ENCODE measurements around the gene MXI1. TPM values are rescaled to one million over a fixed set of nuclear protein-coding genes. Genes with fewer than 3 reads are reported as not detected.

The MXI1 gene
- total and polyA plus RNA-seq, 2 donors (not counting 1 experiment from before 2014, with no cell fraction given) = 12.0 to 32.4 TPM

DNA sequence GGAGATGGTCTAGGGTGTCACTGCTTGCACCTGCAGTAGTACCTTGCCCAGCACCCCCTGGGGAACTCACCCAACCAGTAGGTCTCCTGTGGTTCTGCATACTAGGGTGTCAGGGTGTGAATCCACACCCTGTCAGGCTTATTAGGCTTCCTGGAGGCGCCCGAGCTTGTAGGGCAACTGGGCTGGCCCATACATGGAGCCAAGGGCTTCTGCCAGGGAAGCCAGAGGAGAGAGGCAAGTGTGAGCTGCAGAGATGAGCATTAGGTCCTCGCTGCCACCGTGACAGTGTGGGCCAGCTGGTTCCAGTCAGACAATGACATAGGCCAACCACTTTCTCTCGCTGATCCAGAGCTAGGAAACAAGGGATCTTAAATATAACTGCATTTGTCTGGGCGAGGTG, 11.2 kb downstream of the MXI1 start:
- CTCF ChIA-PET = no interaction called here
- Histone ChIP-seq H3K27ac (ENCODE audit: low read length in 2 of 2) (no peak overlapping the region), H3K9ac (ENCODE audit: low read length) (no peak overlapping the region), H3K4me1 (ENCODE audit: control insufficient read depth in 2 of 2, insufficient read depth in 2 of 2, low read length in 2 of 2) (peaks cover 36 to 40% of the 10 kb centered on the region in 2 donors), H3K4me3 (ENCODE audit: control extremely low read depth in 1 of 5, extremely low read depth in 1 of 5, insufficient read depth in 1 of 5, low read depth in 2 of 5, low read length in 4 of 5) (no peak overlapping the region), H4K20me1 (ENCODE audit: control insufficient read depth, insufficient read depth, low read length, poor library complexity, severe bottlenecking) (no peaks in the 10 kb centered on the region), H3K79me2 (ENCODE audit: control insufficient read depth, insufficient read depth, low read length) (peaks cover 15% of the 10 kb centered on the region), H3K36me3 (replicated peaks in 1 of 2; ENCODE audit: control extremely low read depth in 1 of 2, control insufficient read depth in 1 of 2, extremely low read depth in 1 of 2, insufficient read depth in 2 of 2, low read length in 1 of 2) (no peaks in the 10 kb centered on the region), H3K4me2 (replicated peaks; ENCODE audit: low read depth, low read length, poor library complexity, severe bottlenecking) (peak overlapping the region; percentile 38), H3K9me3 (ENCODE audit: control extremely low read depth in 1 of 3, control insufficient read depth in 2 of 3, insufficient read depth in 1 of 3, low read length in 2 of 3) (no peaks in the 10 kb centered on the region), H3K27me3 (replicated peaks in 1 of 4; ENCODE audit: control extremely low read depth in 1 of 4, control insufficient read depth in 3 of 4, insufficient read depth in 4 of 4, low read length in 3 of 4) (peaks cover 0 to 5% (median 2%) of the 10 kb centered on the region in 4 experiments), H2AFZ (ENCODE audit: insufficient read depth, low read depth, low read length, poor library complexity, severe bottlenecking) (no peak overlapping the region)
- intact Hi-C loops (cut with micrococcal nuclease) = no loop called here
- Mint-ChIP-seq H3K4me3 (no peak overlapping the region), H3K27me3 (peaks cover 3% of the 10 kb centered on the region), H3K27ac (no peak overlapping the region), H3K9me3 (ENCODE audit: insufficient read depth) (no peaks in the 10 kb centered on the region), H3K4me1 (peaks cover 39% of the 10 kb centered on the region)
- WGBS (ENCODE audit: insufficient coverage) = 30% methylated on average over 5 of the region's 6 CpGs
- peak; percentile 38 for DNase-seq
- POLR2A ChIA-PET = interaction anchor here (1.5 kb wide), 1 partner anchor 8 kb away, joined by 4 read pairs; no protein-coding TSS in a partner anchor
- peak; percentile 22 for ATAC-seq (ENCODE audit: low read depth)
- TF ChIP-seq EZH2 (IDR thresholded peaks at IDR 0.05; ENCODE audit: borderline replicate concordance, insufficient read depth, low read depth, low read length, poor library complexity, severe bottlenecking) = no peak
- TF ChIP-seq, protein P1, sequence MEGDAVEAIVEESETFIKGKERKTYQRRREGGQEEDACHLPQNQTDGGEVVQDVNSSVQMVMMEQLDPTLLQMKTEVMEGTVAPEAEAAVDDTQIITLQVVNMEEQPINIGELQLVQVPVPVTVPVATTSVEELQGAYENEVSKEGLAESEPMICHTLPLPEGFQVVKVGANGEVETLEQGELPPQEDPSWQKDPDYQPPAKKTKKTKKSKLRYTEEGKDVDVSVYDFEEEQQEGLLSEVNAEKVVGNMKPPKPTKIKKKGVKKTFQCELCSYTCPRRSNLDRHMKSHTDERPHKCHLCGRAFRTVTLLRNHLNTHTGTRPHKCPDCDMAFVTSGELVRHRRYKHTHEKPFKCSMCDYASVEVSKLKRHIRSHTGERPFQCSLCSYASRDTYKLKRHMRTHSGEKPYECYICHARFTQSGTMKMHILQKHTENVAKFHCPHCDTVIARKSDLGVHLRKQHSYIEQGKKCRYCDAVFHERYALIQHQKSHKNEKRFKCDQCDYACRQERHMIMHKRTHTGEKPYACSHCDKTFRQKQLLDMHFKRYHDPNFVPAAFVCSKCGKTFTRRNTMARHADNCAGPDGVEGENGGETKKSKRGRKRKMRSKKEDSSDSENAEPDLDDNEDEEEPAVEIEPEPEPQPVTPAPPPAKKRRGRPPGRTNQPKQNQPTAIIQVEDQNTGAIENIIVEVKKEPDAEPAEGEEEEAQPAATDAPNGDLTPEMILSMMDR (IDR thresholded peaks at IDR 0.05) = no peak

- H3K4me1 ChIP-seq (ENCODE audit: control insufficient read depth in 2 of 2, insufficient read depth in 2 of 2, low read length in 2 of 2) = peaks cover 25 to 28% of the 10 kb centered on the region in 2 donors
- no peak overlapping the region for H3K4me3 ChIP-seq (ENCODE audit: control extremely low read depth in 1 of 5, extremely low read depth in 1 of 5, insufficient read depth in 1 of 5, low read depth in 2 of 5, low read length in 4 of 5)
- intact Hi-C loops (cut with micrococcal nuclease) = loop anchor here (10.0 kb wide), 1 partner anchor 645 kb away; no protein-coding TSS in a partner anchor
- no peaks in the 10 kb centered on the region for H3K9me3 Mint-ChIP-seq (ENCODE audit: insufficient read depth)
- H3K4me2 ChIP-seq (replicated peaks; ENCODE audit: low read depth, low read length, poor library complexity, severe bottlenecking) = no peak overlapping the region
- no peaks in the 10 kb centered on the region for H3K36me3 ChIP-seq (replicated peaks in 1 of 2; ENCODE audit: control extremely low read depth in 1 of 2, control insufficient read depth in 1 of 2, extremely low read depth in 1 of 2, insufficient read depth in 2 of 2, low read length in 1 of 2)
- no peak for TF ChIP-seq EZH2 (IDR thresholded peaks at IDR 0.05; ENCODE audit: borderline replicate concordance, insufficient read depth, low read depth, low read length, poor library complexity, severe bottlenecking)
- TF ChIP-seq, protein P1 (IDR thresholded peaks at IDR 0.05) = no peak
- H3K4me1 Mint-ChIP-seq = peaks cover 34% of the 10 kb centered on the region
- no peak overlapping the region for H3K9ac ChIP-seq (ENCODE audit: low read length)
- H3K27me3 ChIP-seq (replicated peaks in 1 of 4; ENCODE audit: control extremely low read depth in 1 of 4, control insufficient read depth in 3 of 4, insufficient read depth in 4 of 4, low read length in 3 of 4) = peaks cover 0 to 5% (median 2%) of the 10 kb centered on the region in 4 experiments
- DNase-seq (no peak), ATAC-seq (ENCODE audit: low read depth) (no peak)
- H3K79me2 ChIP-seq (ENCODE audit: control insufficient read depth, insufficient read depth, low read length) = peaks cover 20% of the 10 kb centered on the region
- POLR2A ChIA-PET = interaction anchor here (1.5 kb wide), 1 partner anchor 9 kb away, joined by 4 read pairs; no protein-coding TSS in a partner anchor
- no peak overlapping the region for H2AFZ ChIP-seq (ENCODE audit: insufficient read depth, low read depth, low read length, poor library complexity, severe bottlenecking)
- no peak overlapping the region for H3K27ac Mint-ChIP-seq
- H3K27me3 Mint-ChIP-seq = peaks cover 3% of the 10 kb centered on the region
- CTCF ChIA-PET = interaction anchor here (3.3 to 8.1 kb wide), 2 partner anchors 10 to 82 kb away, joined by 13 to 116 read pairs; partner anchors contain the start of gene MXI1
- WGBS (ENCODE audit: insufficient coverage) = 96% methylated on average over 5 of the region's 7 CpGs
- H3K27ac ChIP-seq (ENCODE audit: low read length in 2 of 2) = no peak overlapping the region
- H3K9me3 ChIP-seq (ENCODE audit: control extremely low read depth in 1 of 3, control insufficient read depth in 2 of 3, insufficient read depth in 1 of 3, low read length in 2 of 3) = no peaks in the 10 kb centered on the region
- H3K4me3 Mint-ChIP-seq = no peak overlapping the region
- H4K20me1 ChIP-seq (ENCODE audit: control insufficient read depth, insufficient read depth, low read length, poor library complexity, severe bottlenecking) = no peaks in the 10 kb centered on the region
Measured at GRCh38 chr10:110219884-110220283, 12.5 kb downstream of the MXI1 start.
